Uterus (tissue), 2 donors: ENCODE data around the gene TNFSF12.

Experiments used
- CTCF ChIP-seq, 4 experiments: fragments of 200-600 bp in 2 of 4; fragments of 450-650 bp in 2 of 4; sonication (generic) in 2 of 4; IDR thresholded peaks; one replicate each; pipeline ENCODE4 v1.5.1; 2016 to 2019; ENCODE audit warnings: antibody characterized with exemption in 4 of 4, mild to moderate bottlenecking in 2 of 4, moderate library complexity in 1 of 4
- POLR2A ChIP-seq, 2 donors: fragments of 450-650 bp; IDR thresholded peaks; one replicate each; pipeline ENCODE4 v1.6.1; 2016; ENCODE audit warnings: antibody characterized with exemption in 2 of 2, mild to moderate bottlenecking in 1 of 2, moderate library complexity in 1 of 2

GRCh38 chr17:7511108-7511507 is 37.8 kb upstream of the TNFSF12 start:
- no peak for TF ChIP-seq CTCF (IDR thresholded peaks at IDR 0.05)
- TF ChIP-seq POLR2A (IDR thresholded peaks at IDR 0.05), result no peak
